ENCODE measurements around the gene ZIC3.

ZIC3 gene

GRCh38 chrX:137574102-137574783, 8.3 kb downstream of the ZIC3 start:
- Histone ChIP-seq H3K27ac (ENCODE audit: low read depth, low read length) (no peak overlapping the region), H3K36me3 (ENCODE audit: control insufficient read depth in 5 of 5, insufficient read depth in 5 of 5, low read length in 5 of 5) (no peaks in the 10 kb centered on the region), H3K27me3 (ENCODE audit: control insufficient read depth in 5 of 5, insufficient read depth in 4 of 5, low read length in 5 of 5) (peaks cover 28 to 64% (median 30%) of the 10 kb centered on the region in 5 donors), H3K4me3 (ENCODE audit: low read depth in 1 of 5, low read length in 5 of 5) (no peak overlapping the region), H3K9me3 (ENCODE audit: control insufficient read depth in 5 of 5, low read length in 5 of 5) (peaks cover 0 to 2% (median 0%) of the 10 kb centered on the region in 5 donors), H3K4me1 (ENCODE audit: control insufficient read depth in 5 of 5, insufficient read depth in 5 of 5, low read length in 5 of 5) (peaks cover 0 to 5% (median 0%) of the 10 kb centered on the region in 5 donors), H3K9ac (ENCODE audit: low read length in 5 of 5) (no peak overlapping the region)

GRCh38 chrX:137574784-137575293, 8.9 kb downstream of the ZIC3 start:
- Histone ChIP-seq H3K4me3 (ENCODE audit: low read depth in 1 of 5, low read length in 5 of 5) (no peak overlapping the region), H3K27me3 (ENCODE audit: control insufficient read depth in 5 of 5, insufficient read depth in 4 of 5, low read length in 5 of 5) (peaks cover 23 to 59% (median 27%) of the 10 kb centered on the region in 5 donors)

DNA sequence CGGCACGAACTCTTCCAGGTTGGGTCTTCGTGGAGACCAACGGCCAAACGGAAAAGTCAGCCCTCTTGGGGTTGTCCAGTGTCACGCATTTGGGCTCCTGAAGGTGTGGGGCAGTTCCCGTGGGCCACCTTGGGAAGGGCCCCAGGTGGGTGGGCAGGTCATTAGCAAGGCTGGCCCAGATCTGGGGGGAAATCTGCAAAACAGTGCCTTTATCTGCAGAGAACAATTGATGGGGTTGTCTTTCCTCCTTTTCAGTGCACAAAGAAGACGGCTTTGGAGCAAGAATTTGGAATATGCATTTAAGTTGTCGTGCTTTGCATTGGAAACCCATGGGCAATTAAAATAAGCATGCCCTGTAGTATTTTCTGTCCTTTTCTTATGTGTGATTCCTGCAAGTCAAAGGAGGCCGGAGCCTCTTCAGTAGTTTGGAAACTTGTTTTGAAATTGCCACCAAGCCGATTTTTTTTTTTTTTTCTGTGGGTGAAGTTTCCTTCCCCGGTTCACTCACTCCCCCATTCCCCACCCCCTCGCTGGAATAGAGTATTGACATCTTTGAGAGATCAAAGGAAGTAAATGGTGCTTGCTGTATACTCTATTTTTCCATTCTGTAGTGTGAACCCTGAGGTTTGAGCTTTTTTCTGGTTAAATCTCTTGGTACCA, 9.8 kb downstream of the ZIC3 start:
- Histone ChIP-seq H3K27me3 (ENCODE audit: control insufficient read depth in 5 of 5, insufficient read depth in 4 of 5, low read length in 5 of 5) (peaks cover 20 to 53% (median 25%) of the 10 kb centered on the region in 5 donors), H3K27ac (ENCODE audit: low read depth, low read length) (no peak overlapping the region), H3K36me3 (ENCODE audit: control insufficient read depth in 5 of 5, insufficient read depth in 5 of 5, low read length in 5 of 5) (no peaks in the 10 kb centered on the region), H3K9me3 (ENCODE audit: control insufficient read depth in 5 of 5, low read length in 5 of 5) (peaks cover 0 to 2% (median 0%) of the 10 kb centered on the region in 5 donors), H3K9ac (ENCODE audit: low read length in 5 of 5) (no peak overlapping the region), H3K4me3 (ENCODE audit: low read depth in 1 of 5, low read length in 5 of 5) (no peak overlapping the region), H3K4me1 (ENCODE audit: control insufficient read depth in 5 of 5, insufficient read depth in 5 of 5, low read length in 5 of 5) (peaks cover 0 to 5% (median 0%) of the 10 kb centered on the region in 5 donors)

More at GRCh38 chrX:137574784-137575293, 8.9 kb downstream of the ZIC3 start:
- Histone ChIP-seq H3K4me1 (ENCODE audit: control insufficient read depth in 5 of 5, insufficient read depth in 5 of 5, low read length in 5 of 5) (peaks cover 0 to 5% (median 0%) of the 10 kb centered on the region in 5 donors), H3K9ac (ENCODE audit: low read length in 5 of 5) (no peak overlapping the region), H3K36me3 (ENCODE audit: control insufficient read depth in 5 of 5, insufficient read depth in 5 of 5, low read length in 5 of 5) (no peaks in the 10 kb centered on the region), H3K27ac (ENCODE audit: low read depth, low read length) (no peak overlapping the region), H3K9me3 (ENCODE audit: control insufficient read depth in 5 of 5, low read length in 5 of 5) (peaks cover 0 to 2% (median 0%) of the 10 kb centered on the region in 5 donors)

GRCh38 chrX:137587151-137587550, 21.2 kb downstream of the ZIC3 start:
- Histone ChIP-seq H3K27me3 (ENCODE audit: control insufficient read depth in 5 of 5, insufficient read depth in 4 of 5, low read length in 5 of 5) (peaks cover 4 to 17% (median 9%) of the 10 kb centered on the region in 5 donors), H3K9ac (ENCODE audit: low read length in 5 of 5) (no peak overlapping the region), H3K4me3 (ENCODE audit: low read depth in 1 of 5, low read length in 5 of 5) (no peak overlapping the region), H3K36me3 (ENCODE audit: control insufficient read depth in 5 of 5, insufficient read depth in 5 of 5, low read length in 5 of 5) (no peaks in the 10 kb centered on the region), H3K27ac (ENCODE audit: low read depth, low read length) (no peak overlapping the region), H3K4me1 (ENCODE audit: control insufficient read depth in 5 of 5, insufficient read depth in 5 of 5, low read length in 5 of 5) (no peaks in the 10 kb centered on the region), H3K9me3 (ENCODE audit: control insufficient read depth in 5 of 5, low read length in 5 of 5) (no peaks in the 10 kb centered on the region)

DNA sequence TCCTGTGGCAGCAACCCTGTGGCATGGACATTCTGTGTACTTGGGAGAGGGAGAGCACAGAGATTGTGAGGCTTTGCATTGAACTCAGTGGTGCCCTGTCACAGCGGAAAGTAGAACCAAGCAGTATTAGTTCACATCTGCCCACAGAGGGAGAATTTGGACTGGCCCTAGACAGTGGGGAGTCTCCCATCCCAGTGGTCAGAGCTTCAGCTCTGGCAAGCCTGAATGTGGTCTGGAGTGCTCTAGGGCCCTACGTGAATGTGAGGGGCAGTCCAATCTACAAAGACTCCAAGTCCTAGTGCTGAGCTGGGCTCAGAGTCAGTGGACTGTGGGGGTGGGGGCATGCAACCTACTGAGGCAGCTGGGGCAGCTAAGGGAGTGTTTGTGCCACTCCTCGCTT, 34.8 kb downstream of the ZIC3 start:
- H3K9me3 ChIP-seq (ENCODE audit: control insufficient read depth in 5 of 5, low read length in 5 of 5) = no peaks in the 10 kb centered on the region
- no peak overlapping the region for H3K27ac ChIP-seq (ENCODE audit: low read depth, low read length)
- no peaks in the 10 kb centered on the region for H3K4me1 ChIP-seq (ENCODE audit: control insufficient read depth in 5 of 5, insufficient read depth in 5 of 5, low read length in 5 of 5)
- peaks cover 0 to 17% (median 5%) of the 10 kb centered on the region in 5 donors for H3K27me3 ChIP-seq (ENCODE audit: control insufficient read depth in 5 of 5, insufficient read depth in 4 of 5, low read length in 5 of 5)
- H3K36me3 ChIP-seq (ENCODE audit: control insufficient read depth in 5 of 5, insufficient read depth in 5 of 5, low read length in 5 of 5) = no peaks in the 10 kb centered on the region
- H3K4me3 ChIP-seq (ENCODE audit: low read depth in 1 of 5, low read length in 5 of 5) = no peak overlapping the region
- H3K9ac ChIP-seq (ENCODE audit: low read length in 5 of 5) = no peak overlapping the region
